ENCODE measurements around the gene DNPEP.
A peak's percentile ranks its signal among the peaks of the same experiment; 100 is the strongest.

DNPEP gene

GRCh38 chr2:219430633-219431615 lies 43.2 kb upstream of the DNPEP start:
- TF ChIP-seq, protein P1, sequence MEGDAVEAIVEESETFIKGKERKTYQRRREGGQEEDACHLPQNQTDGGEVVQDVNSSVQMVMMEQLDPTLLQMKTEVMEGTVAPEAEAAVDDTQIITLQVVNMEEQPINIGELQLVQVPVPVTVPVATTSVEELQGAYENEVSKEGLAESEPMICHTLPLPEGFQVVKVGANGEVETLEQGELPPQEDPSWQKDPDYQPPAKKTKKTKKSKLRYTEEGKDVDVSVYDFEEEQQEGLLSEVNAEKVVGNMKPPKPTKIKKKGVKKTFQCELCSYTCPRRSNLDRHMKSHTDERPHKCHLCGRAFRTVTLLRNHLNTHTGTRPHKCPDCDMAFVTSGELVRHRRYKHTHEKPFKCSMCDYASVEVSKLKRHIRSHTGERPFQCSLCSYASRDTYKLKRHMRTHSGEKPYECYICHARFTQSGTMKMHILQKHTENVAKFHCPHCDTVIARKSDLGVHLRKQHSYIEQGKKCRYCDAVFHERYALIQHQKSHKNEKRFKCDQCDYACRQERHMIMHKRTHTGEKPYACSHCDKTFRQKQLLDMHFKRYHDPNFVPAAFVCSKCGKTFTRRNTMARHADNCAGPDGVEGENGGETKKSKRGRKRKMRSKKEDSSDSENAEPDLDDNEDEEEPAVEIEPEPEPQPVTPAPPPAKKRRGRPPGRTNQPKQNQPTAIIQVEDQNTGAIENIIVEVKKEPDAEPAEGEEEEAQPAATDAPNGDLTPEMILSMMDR (IDR thresholded peaks at IDR 0.05; ENCODE audit: insufficient read depth, low read length), result peak; percentile 16
- TF ChIP-seq GABPA (IDR thresholded peaks at IDR 0.05; ENCODE audit: low read depth), result no peak
- Histone ChIP-seq H3K27me3 (ENCODE audit: insufficient read depth, poor library complexity, severe bottlenecking) (peaks cover 17% of the 10 kb centered on the region), H3K4me3 (replicated peaks; ENCODE audit: insufficient read depth, low read length) (no peak overlapping the region), H3K27ac (replicated peaks) (no peak overlapping the region)
- DNase-seq (ENCODE audit: low read depth in 1 of 2, low spot score in 1 of 2), result peak in 1 of 2 experiments; percentile 32

DNA sequence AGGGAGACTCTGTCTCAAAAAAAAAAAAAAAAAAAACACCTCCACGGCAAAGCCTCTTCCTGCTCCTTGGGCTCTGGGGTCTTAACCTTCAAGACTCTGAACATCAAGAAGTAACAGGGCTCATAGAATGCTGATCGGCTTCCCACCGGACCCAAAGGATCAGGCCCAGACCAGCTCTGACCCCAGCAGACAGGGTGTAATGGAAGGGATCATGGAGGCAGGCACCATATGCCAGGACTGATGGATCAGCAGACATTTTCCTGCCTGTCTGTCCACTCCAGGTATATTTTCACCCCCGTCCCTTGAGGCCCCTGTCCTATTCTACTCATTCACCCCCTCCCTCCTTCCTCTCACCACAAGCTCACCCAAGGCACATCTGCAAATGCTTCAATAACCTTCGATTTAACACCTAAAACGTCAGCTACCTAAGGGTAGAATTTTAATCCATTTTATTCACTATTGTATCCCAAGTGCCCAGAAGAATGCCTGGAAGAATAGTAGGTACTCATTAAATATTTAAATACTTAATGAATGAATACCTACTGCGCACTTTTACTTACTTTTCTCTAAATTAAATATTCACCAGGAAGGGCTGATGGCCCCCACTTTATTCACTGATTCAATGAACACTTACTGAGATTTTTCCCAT lies 42.4 kb upstream of the DNPEP start:
- no peak overlapping the region for H3K4me3 ChIP-seq (replicated peaks; ENCODE audit: insufficient read depth, low read length)
- peaks cover 9% of the 10 kb centered on the region for H3K27me3 ChIP-seq (ENCODE audit: insufficient read depth, poor library complexity, severe bottlenecking)
- no peak for DNase-seq (ENCODE audit: low read depth in 1 of 2, low spot score in 1 of 2)
- TF ChIP-seq GABPA (IDR thresholded peaks at IDR 0.05; ENCODE audit: low read depth) (no peak), POLR2AphosphoS5 (IDR thresholded peaks at IDR 0.05; ENCODE audit: low read depth) (no peak), REST (IDR thresholded peaks at IDR 0.05; ENCODE audit: insufficient replicate concordance, low read depth) (no peak), SPI1 (IDR thresholded peaks at IDR 0.05; ENCODE audit: borderline replicate concordance, low read depth) (no peak)
- TF ChIP-seq, protein P1 (IDR thresholded peaks at IDR 0.05; ENCODE audit: insufficient read depth, low read length), result no peak
- no peak overlapping the region for H3K27ac ChIP-seq (replicated peaks)

GRCh38 chr2:219428469-219428868 lies 40.8 kb upstream of the DNPEP start:
- Histone ChIP-seq H3K27ac (replicated peaks) (no peak overlapping the region), H3K27me3 (ENCODE audit: insufficient read depth, poor library complexity, severe bottlenecking) (no peaks in the 10 kb centered on the region), H3K4me3 (replicated peaks; ENCODE audit: insufficient read depth, low read length) (no peak overlapping the region)
- TF ChIP-seq SPI1 (IDR thresholded peaks at IDR 0.05; ENCODE audit: borderline replicate concordance, low read depth) (no peak), POLR2AphosphoS5 (IDR thresholded peaks at IDR 0.05; ENCODE audit: low read depth) (no peak), REST (IDR thresholded peaks at IDR 0.05; ENCODE audit: insufficient replicate concordance, low read depth) (no peak), GABPA (IDR thresholded peaks at IDR 0.05; ENCODE audit: low read depth) (no peak)
- TF ChIP-seq, protein P1 (IDR thresholded peaks at IDR 0.05; ENCODE audit: insufficient read depth, low read length), result no peak
- no peak for DNase-seq (ENCODE audit: low read depth in 1 of 2, low spot score in 1 of 2)

Measured in HL-60 (cell line).